Right atrium auricular region (tissue), 2 donors: ENCODE data around the gene RAB25. TPM values are rescaled to one million over a fixed set of nuclear protein-coding genes. Genes with fewer than 3 reads are reported as not detected.

ENCODE experiments used
- DNase-seq: peaks from one replicate; pipeline ENCODE4 v3.0.0-alpha.2; 2019; ENCODE audit warnings: low spot score
- H3K27ac ChIP-seq, 2 donors: fragments of 200-600 bp; sonication (generic); 1 replicate in 1 of 2; 2 replicates in 1 of 2; pipeline ENCODE4 v1.5.1; 2016 to 2019
- H3K27me3 ChIP-seq, 2 donors: fragments of 200-600 bp; sonication (generic); one replicate each; pipeline versions ENCODE4 v1.5.1 to v1.6.0; 2017 to 2019
- H3K36me3 ChIP-seq: fragments of 200-600 bp; sonication (generic); one replicate; pipeline ENCODE4 v1.5.1; 2016
- H3K4me1 ChIP-seq, 2 donors: fragments of 200-600 bp; sonication (generic); one replicate each; pipeline versions ENCODE4 v1.5.1 to v1.6.0; 2017 to 2019
- H3K4me3 ChIP-seq, 2 donors: fragments of 200-600 bp; sonication (generic); 1 replicate in 1 of 2; 2 replicates in 1 of 2; pipeline ENCODE4 v1.5.1; 2017 to 2019; ENCODE audit warnings: mild to moderate bottlenecking in 1 of 2, moderate library complexity in 1 of 2
- H3K9me3 ChIP-seq, 2 donors: fragments of 200-600 bp; sonication (generic); one replicate each; pipeline ENCODE4 v1.5.1; 2019
- total RNA-seq, 2 donors: library from RNA; depleted of rRNA; stranded (reverse); fragments of >200 nt; gene quantifications; one replicate each; pipeline ENCODE4 v1.1.0, GENCODE V29; 2016
- TF ChIP-seq, protein P1 (sequence below), 2 donors: fragments of 200-600 bp; sonication (generic); IDR thresholded peaks; one replicate each; pipeline ENCODE4 v1.5.1; 2019; ENCODE audit warnings: antibody characterized with exemption in 2 of 2

RAB25 gene
- under 1 TPM in 1 of 2 donors, not detected in 1; 0.98 TPM for total RNA-seq

DNA sequence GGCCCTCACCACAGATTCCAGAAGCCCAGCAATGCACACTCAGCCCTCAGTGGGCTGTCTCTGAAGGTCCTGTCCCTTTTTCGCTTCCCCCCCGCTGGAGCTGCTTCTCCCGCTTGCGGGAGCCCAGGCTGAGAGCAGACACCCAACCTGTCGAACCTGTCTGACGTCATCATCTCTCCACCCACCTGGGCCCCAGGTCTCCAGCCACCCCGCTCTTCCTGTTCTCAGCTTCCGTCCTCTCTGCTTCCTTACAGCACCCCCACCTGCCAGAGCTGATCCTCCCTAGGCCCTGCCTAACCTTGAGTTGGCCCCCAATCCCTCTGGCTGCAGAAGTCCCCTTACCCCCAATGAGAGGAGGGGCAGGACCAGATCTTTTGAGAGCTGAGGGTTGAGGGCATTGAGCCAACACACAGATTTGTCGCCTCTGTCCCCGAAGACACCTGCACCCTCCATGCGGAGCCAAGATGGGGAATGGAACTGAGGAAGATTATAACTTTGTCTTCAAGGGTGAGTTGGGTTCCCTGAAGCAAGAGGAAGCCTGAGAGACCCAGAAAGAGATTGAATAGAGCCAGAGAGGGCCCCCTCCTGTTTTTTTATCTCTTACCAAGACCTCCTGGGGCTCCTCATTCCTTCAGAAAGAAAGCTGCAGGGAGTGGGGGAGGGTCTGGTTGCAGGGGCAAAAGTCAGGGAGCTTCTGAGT, at the start of gene RAB25:
Gene RAB25, plus strand, starts transcription at position 224 of the 700 bp plus-strand sequence. Its CDS starts 241 bp downstream, at position 465.
- DNase-seq: no peak
- Histone ChIP-seq H3K36me3 (no peaks in the 10 kb centered on the region), H3K27me3 (no peaks in the 10 kb centered on the region), H3K4me1 (peaks cover 0 to 2% of the 10 kb centered on the region in 2 donors), H3K9me3 (no peaks in the 10 kb centered on the region), H3K27ac (no peak within 1 kb of the TSS), H3K4me3 (no peak within 1 kb of the TSS)
- TF ChIP-seq, protein P1, sequence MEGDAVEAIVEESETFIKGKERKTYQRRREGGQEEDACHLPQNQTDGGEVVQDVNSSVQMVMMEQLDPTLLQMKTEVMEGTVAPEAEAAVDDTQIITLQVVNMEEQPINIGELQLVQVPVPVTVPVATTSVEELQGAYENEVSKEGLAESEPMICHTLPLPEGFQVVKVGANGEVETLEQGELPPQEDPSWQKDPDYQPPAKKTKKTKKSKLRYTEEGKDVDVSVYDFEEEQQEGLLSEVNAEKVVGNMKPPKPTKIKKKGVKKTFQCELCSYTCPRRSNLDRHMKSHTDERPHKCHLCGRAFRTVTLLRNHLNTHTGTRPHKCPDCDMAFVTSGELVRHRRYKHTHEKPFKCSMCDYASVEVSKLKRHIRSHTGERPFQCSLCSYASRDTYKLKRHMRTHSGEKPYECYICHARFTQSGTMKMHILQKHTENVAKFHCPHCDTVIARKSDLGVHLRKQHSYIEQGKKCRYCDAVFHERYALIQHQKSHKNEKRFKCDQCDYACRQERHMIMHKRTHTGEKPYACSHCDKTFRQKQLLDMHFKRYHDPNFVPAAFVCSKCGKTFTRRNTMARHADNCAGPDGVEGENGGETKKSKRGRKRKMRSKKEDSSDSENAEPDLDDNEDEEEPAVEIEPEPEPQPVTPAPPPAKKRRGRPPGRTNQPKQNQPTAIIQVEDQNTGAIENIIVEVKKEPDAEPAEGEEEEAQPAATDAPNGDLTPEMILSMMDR (IDR thresholded peaks at IDR 0.05): no peak

DNA sequence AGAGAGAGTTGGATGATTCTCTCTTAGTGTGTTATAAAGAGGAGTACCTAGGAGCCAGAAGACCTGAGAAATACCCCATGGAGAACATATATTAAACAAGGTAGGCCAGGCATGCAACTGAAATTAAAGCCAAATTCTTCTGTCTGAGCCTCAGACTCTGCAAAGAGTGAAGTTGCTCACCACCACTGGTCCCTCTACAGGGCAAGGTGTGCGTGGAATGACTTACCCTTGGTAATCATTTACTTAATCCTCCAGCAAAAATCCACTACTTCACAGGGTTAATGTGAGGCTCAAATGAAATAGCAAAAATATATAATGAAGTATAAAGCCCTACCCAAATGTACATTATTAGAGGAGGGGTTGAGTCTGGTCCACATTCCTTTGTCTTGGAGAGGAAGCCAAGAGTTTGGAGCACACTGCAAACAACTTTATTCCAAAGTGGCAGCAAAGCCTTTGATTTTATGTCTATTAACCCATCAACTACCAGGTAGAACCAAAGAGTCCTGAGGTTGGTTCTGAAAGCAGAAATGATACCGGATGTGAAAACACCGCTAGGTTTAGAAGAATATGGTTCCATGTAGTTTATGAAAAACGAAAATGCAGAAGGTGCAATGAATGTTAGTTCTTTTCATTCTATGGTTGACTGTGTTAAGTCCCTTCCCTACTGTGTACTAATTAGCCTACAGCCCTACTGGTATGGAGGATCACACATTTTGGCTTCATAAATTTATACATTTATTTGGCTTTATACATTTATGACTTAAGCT, 48.7 kb upstream of the RAB25 start:
- H3K4me1 ChIP-seq: no peaks in the 10 kb centered on the region
- H3K4me3 ChIP-seq: no peak overlapping the region
- no peak overlapping the region for H3K27ac ChIP-seq
- H3K9me3 ChIP-seq: no peaks in the 10 kb centered on the region
- TF ChIP-seq, protein P1 (IDR thresholded peaks at IDR 0.05): no peak
- peaks cover 79% of the 10 kb centered on the region for H3K36me3 ChIP-seq
- no peak for DNase-seq
- no peaks in the 10 kb centered on the region for H3K27me3 ChIP-seq

DNA sequence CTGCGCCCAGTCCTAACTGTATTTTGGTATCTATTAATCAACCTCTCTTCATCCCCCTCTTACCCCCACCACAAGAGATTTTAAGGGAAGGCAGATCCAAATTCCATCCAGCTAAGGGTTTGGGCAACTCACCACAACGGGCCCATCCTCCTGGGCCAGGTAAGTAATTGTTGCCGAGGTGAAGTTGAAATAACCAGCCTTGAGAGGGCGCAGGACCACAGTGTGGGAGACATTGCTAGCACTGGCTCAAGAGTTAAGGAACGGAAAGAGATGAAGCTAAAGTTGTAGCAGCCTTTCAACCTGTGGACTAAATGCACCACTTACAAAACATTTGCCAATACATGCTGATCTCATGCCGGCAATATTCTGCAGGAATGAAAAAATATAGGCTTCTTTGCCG, 46.1 kb upstream of the RAB25 start:
- H3K4me1 ChIP-seq: peaks cover 0 to 7% of the 10 kb centered on the region in 2 donors
- TF ChIP-seq, protein P1 (IDR thresholded peaks at IDR 0.05): no peak

DNA sequence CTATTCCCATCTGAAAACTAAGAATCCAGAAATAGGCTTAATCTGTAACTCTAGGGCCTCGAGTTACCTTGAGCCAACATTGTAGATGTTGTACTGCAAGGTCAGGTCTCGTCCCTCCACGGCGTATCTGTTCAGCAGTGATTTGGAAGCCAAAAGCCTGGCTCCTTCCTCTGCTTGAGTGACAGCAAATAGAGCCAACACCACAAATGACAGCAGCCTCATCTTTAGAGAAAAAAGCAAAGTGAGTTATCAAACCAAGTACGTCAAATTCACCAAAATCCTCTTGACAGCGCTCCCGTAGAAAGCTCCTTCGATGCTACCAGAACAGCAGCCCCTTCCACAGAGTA, 41.0 kb upstream of the RAB25 start:
- H3K36me3 ChIP-seq: peaks cover 29% of the 10 kb centered on the region
- peak overlapping the region; percentile 87 to 91 for H3K27ac ChIP-seq

More for the DNA sequence above, 46.1 kb upstream of the RAB25 start:
- Histone ChIP-seq H3K9me3 (no peaks in the 10 kb centered on the region), H3K27ac (no peak overlapping the region), H3K27me3 (no peaks in the 10 kb centered on the region), H3K36me3 (peaks cover 79% of the 10 kb centered on the region), H3K4me3 (no peak overlapping the region)
- no peak for DNase-seq

DNA sequence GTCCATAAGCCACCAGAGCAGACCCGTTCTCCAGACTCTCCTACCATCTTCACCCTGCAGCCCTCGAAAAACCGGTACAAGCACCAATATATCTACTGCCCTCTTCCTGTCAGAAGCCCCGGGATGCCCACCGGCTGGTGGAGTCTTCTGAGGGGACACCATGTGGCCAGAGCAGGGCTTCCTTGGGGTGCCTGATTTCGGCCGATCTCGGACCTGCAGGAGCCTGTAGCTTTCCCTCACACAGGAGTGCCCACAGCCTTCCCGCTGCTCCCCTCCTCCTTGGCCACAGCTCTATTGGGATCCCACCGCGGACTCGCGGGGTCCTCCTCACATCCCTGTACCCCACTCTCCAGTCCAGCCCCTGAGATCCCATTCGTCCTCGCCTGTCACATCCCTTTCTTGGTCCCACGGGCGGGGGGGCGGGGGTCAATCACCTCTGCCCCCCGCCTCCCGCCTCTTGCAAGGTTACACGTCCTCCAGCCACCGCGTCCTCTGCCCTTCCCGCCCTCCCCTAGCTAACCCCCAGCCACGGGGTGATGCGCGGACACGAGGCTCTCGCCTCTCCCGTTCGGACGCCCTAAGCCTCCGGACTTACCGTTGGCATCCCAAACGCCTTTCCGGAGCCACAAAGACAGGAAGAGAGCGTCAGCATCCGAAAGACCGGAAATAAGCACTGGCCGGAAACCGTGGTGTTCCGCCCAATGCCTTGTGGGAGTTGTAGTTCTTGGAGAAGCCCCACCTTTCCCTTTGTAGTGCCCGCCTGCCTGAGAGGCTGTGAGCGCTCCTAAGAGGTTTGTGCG, 40.5 kb upstream of the RAB25 start, which contains the start of gene SSR2:
Gene SSR2, minus strand, starts transcription at position 659 of the 800 bp plus-strand sequence. CDS start 784 bp downstream, outside the sequence.
- H3K9me3 ChIP-seq: no peaks in the 10 kb centered on the region
- no peaks in the 10 kb centered on the region for H3K27me3 ChIP-seq
- H3K4me3 ChIP-seq: peak within 1 kb of the TSS; percentile 90 to 96
- TF ChIP-seq, protein P1 (IDR thresholded peaks at IDR 0.05): no peak
- peaks cover 0 to 16% of the 10 kb centered on the region in 2 donors for H3K4me1 ChIP-seq
- peak; percentile 94 for DNase-seq
- H3K27ac ChIP-seq: peak within 1 kb of the TSS; percentile 87 to 91
- peaks cover 26% of the 10 kb centered on the region for H3K36me3 ChIP-seq

More for the DNA sequence above, 41.0 kb upstream of the RAB25 start:
- no peak for DNase-seq
- Histone ChIP-seq H3K27me3 (no peaks in the 10 kb centered on the region), H3K9me3 (no peaks in the 10 kb centered on the region), H3K4me3 (peak overlapping the region; percentile 90 to 96), H3K4me1 (peaks cover 0 to 16% of the 10 kb centered on the region in 2 donors)
- TF ChIP-seq, protein P1 (IDR thresholded peaks at IDR 0.05): no peak
